ENCODE measurements around the gene CAPSL.
"Not testable (repeated sequence)": the region's sequence is repeated elsewhere in the genome, so short reads cannot be mapped to it uniquely, and the experiment has no call there.

The CAPSL gene

DNA sequence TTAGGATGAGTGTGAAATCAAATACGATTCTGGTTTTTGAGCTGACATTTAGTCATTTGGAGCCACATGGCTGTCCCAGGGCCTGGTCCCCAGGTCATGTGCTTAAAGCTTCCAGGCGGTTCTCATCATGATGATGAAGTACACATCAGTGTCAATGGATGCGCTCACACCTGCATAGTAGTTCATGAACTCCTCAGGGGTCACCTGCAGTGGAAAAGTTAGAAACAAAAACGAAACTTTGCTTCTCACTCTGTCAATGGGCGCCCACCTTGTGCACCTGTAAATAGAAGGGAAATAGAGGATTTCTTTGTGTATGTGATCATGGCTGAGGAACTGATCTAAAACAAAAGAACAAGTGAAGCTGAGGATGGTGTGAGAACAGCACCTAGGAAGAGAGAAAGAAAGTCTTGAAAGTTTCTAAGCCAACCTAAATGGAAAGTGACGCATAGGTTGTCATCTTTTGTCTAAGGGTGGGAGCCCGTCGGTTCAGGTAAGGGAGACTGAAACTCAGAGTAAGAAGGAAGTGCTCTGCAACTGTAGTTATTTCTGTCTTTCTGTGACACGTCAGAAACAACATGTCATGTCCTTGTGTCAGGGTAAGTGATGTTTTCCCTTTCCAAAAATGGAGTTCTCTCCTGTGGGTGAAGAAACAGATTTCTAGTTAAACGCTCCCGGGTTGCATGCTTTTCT, 33.8 kb downstream of the CAPSL start:
- no peak for DNase-seq

DNA sequence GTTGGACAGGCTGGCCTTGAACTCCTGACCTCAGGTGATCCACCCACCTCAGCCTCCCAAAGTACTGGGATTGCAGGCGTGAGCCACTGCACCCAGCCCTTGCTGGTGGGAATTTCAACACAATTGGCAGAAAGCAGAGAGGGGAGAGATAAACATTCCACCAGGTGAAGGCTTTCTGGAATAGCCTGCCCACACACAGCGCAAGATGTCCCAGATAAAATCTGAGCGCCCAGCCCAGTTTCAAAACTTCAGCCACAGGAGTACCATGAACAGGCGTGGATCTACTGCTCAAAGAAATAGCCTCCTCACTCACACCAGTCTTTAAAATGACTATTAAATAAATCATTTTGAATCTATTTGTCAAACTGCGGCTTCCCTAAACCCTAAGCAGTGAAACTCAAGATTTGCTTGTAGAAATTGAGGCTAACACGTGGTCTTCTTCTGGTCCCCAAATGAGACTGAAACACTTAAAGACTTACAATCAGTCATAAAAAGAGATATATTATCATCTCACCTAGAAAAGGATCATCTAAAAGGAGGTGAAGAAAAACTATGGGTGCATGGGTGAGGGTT, 34.7 kb downstream of the CAPSL start:
- no peak for DNase-seq

DNA sequence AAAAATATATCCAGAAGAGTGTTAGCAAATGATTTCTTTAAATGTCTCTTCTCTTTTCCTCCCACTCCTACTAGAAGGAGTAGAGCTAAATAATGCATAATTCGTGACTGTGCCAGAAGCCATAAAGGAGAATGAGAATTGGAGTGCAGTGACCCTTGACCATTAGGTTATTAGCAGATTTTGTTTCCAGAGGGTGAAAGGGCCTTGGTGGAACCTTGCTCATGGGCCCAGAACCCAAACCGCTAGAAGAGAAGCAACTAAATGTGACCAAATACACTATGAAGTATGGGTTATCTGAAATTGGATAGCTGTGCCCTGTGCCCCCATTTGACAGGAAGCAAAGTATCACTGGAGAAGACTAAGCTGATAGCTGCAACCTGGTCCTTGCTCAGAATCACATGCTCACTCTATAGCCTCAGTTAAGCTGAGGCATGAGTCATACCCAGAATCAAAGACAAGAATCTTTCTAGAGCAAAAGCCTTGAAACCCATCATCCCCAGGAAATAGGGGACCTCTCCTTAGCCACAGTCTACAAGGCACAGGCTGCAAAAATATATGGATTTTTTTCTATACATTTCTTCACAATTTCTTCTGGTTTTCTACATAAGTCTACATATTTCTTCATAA, 36.3 kb downstream of the CAPSL start:
- no peak for DNase-seq

DNA sequence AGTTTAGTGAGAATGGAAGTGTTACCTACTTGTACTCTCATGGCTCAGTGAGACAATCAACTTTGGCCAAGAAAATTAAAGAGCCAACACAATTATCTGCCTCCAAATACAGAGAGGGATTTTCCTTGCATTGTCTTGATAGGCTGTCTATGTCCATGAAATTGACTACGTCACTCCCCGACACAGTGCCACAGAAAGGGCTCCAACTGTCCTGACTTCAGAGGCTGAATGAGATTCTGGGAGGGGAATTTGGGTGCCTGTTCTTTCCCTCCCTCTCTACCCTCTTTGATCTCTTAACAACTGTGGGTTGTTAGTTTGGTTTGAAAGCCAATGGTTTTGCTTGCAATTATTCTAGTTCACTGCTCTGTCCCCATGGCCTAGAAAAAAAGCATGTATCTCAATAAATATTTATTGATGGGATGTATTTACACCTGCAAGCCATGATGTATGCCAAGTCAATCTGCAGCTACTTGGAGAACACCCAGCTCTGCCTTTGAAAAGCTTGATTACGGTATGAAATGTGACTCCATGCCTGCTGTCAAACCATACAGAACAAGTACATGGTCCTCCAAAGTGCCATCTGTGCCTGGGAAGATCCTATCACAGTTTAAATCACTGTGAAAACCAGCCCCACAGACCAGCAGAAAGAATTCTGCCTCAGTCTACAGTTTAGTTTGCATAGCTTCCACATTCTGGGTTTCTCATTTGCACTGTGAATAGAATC, 37.3 kb downstream of the CAPSL start:
- no peak for DNase-seq

DNA sequence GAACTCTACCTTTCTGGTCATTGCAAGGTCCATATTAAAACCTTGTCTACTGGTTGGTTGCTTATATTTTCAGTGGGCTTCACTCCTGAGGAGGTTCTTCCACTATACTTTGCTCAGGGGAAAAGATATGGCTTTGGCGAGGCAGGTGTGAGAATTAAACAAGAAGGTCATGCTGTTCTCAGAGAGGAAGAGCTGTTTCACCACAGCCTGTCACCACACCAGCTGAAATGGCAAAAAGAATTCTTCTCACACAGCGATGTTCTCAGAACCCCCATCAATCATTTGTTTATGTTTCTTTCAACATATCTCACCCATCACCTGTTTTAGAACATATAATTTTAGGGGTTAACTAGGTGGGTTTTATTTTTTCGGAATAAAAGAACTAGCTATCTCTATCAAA, 38.6 kb downstream of the CAPSL start:
- DNase-seq: no peak

DNA sequence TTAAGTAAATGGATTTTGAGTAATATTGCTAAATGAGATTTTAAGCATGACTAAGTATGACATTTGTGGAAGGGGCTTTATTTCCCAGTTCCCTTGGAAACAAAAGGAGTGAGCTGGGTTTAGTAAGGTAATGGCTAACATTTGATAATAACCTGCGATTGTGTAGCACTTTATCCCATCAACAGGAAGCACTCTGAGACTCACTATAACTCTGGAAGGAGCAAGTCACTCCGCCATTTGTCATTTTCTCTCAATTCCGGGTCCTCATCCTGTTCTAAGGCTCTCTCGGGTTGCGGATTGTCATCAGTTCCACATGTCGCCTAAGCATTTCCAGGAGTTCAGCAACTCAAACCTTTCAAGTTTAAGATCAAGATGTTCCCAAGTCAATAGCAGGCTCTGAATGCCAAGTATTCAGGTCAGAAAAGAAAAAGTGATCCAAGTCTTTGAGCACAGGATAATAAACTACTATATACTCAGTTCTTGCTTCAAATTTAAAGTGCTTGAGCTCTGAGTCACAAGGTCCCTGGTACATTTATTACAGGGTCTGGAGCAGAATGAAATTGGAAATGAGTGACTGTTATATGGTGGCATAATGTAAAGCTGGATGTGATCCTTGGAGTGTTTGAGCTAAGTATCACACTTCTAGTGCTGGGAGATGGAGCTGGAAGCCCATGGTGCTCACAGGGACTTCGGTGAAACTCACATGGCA, 39.3 kb downstream of the CAPSL start:
- DNase-seq: peak; percentile 58

DNA sequence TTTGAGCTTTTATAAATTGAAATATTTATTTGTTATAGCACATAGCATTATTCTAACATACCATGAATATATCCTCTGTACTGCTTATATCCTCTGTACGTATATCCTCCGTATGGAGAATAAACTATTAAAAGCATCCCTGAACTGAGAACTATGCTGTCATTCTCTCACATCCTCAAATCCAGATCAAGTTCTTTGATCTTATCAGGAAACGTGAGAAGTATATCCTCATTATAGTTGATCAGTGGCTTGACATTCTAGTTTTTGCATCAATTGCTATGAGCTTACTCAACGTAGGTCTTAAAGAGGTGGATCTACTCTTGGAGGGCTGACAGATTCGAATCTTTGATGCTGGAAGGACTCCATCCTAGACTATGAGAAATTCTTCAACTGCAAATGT, 44.3 kb downstream of the CAPSL start:
- no peak for DNase-seq

DNA sequence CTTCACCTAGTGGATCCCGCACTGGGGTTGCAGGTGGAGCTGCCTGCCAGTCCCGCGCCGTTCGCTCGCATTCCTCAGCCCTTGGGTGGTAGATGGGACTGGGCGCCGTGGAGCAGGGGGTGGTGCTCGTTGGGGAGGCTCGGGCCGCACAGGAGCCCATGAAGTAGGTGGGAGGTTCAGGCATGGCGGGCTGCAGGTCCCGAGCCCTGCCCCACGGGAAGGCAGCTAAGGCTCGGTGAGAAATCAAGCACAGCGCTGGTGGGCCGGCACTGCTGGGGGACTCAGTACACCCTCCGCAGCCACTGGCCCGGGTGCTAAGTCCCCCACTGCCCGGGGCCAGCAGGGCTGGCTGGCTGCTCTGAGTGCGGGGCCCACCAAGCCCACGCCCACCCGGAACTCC, 45.6 kb downstream of the CAPSL start:
- DNase-seq: not testable (repeated sequence)

DNA sequence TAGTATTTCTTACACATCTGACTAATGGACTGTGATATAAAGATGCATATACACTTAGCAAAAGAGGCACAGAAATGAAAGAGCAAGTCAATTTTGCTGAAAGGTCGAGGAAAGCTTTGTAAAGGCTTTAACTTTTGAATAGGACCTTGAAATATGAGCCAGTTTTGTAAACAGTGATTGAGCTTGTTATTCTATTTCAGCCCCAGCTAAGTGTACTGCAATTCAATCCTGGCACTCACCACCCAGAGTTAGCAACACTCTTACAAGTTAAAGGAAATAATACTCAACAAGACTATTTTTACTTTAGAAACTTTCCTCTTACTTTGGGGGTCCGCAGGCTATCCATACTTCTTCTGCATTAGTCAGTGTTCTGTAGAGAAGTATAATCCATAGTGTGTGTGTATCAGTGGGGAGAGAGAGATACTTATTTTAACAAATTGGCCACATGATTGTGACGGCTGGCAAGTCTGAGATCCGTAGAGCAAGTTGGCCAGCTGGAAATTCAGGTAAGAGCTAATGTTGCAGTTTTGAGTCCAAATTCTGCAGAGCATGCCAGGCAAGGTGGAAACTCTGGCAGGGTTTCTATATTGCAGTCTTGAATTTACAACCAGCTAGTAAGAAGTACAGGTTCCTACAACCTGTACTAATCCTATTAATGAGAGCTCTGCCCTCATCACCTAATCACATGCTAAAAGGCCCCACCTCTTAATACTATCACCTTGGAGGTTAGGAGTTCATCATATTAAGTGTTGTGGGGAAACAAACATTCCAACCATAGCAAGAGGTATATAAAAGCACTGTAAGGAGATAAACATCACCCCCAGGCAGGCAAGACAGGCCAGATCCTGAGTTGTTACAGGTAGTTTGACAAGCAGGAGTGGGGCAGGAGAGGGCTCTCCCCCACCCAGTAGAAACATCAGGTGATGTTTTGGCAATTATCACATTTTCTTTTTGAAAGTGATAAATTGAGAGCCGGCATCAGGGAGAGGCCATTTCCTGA, 48.1 kb downstream of the CAPSL start:
- DNase-seq: peak; percentile 18

DNA sequence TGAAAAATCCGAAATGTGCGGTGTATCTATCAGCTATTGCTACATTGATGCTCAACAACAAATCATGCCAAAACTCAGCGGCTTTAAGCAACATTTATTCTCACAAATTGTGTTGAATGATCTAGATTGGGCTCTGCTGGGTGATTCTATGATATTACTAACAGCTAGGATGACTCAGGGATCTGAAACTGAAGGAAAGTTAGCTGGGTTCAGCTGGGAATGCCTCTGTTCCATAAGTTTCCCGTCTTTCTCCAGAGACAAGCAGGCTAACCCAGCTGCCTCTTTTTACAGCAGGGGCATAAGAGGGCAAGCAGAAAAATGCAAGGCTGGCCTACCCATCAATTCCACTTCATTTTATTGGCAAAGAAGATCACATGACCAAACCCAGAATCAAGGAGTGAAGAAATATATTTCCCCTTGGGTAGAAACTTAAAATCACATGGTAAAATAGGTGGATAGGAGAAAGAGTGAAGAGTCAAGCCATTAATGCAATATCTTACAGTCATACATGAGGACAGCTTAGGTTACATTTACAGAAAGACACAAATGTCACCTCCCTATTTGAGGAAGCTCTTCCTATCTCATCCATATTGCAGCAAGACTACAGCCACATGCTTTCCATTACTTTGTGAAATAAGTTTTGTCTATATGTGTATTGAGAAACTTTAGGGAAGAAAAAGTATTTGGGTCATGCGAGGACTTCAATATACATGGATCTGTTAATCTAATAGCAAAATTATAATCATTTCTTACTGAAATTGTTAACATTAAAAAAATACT, 50.9 kb downstream of the CAPSL start:
- no peak for DNase-seq

DNA sequence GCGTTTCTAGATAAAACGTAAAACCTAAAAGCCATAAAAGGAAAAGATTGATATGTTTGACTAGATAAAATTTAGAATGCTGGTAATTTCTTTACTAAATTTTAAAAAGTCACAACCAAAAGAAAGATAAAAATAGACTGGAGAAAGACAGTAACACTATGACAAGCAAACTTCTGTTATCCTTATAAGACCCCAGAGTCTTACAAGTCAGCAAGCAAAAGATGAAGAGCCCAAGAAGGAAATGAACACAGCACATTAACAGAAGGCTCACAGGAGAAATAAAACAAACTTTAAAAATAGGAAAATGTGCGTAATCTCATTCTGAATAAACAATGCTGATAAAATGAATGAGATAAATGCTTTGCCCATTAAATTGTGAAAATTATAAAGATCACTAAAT, 52.0 kb downstream of the CAPSL start:
- DNase-seq: no peak

DNA sequence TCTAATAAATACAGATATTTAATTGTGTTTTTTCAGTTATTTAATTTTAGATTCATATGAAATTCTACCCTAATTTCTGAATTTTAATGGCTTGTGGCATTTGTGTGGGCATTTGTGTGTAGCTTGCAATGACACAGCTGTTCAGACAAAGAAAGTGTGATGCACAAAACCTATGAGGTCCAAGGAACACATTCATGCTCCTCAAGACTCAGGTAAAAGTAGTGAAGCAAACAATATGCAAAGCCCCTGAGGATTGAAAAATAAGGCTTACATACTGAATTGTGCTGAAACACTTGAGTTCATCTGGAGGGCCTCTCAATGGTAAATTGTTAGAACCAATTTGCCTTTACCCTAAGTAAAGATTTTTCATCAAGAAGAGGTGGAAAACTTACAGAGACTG, 53.6 kb downstream of the CAPSL start:
- peak; percentile 75 for DNase-seq

DNA sequence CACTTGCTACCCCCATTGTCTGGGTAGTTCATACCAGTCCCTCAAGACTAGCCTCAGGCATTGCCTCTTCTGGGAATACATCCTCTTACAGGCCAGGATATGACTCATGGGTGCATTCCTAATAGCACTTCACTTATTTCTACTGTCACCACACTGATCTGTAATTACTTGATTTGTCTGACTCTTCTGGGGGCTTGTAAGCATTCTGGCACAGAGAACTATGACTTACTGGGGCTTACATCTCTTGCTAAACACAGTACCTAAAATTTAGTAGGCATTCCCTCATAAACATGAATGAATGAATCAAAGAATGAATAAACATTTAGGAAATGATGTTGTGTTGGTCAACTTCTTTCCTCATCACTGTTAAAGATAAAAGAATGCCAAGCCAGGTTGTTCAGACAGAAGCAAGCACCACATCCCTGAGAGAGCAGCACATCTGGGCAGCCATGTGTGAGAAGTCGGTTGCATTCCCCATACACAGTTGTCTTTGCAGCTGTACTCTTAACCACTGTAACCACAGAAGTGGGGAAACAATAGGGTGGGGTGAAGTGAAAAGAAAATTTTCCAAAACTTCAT, 54.1 kb downstream of the CAPSL start:
- peak; percentile 41 for DNase-seq

DNA sequence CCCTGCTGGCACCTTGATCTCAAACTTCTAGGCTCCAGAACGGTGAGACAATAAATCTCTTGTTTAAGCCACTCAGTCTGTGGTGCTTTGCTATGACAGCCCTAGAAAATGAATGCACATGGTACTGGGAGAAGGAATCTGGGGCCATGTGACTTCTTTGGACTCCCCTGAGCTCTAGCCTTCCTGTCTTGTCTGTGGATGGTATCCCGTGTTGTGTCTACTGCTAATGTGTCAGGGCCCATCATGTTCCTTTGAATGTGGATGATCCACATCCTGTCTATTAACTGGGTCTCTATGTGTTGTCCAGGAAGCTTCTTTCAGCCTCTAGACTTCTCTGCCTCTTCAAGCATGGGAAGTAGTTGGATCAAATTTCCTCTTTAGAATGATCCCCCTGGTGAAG, 56.7 kb downstream of the CAPSL start:
- DNase-seq: no peak

DNA sequence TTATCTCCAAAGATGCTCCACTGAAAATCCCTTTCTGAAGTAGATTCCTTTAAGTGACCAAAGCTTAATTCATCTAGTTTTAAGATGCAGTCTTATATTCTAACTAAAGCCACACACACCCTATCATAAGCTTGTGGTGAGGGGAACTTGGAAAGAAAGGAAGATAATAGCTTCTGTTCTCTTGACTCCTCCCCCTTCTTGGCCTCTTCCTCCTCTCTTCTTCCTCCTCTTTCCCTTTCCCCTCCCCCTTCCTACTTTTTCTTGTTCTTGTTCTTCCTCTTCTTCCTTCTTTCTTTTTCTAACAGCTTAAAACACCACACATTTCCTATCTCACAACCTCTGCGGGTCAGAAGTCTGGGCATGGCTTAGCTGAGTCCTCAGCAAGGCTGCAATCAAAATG, 58.3 kb downstream of the CAPSL start:
- DNase-seq: no peak

DNA sequence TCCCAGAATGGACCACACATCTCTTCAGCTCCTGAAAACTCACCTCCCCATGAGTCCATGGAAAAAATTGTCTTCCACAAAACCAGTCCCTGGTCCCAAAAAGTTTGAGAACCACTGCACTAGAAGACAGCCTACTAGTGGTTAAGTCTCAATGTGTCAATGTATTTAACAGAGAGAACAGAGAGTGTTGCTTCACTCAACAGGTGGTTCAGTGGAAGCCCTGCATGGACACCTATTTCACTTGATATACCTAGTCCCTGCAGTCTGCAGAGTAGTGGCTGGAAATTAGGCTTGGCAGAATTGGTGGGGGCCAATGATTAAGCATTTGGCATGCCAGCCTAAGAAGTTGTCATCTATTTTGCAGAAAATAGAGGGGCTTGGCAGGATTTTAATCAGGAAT, 58.8 kb downstream of the CAPSL start:
- DNase-seq: no peak

DNA sequence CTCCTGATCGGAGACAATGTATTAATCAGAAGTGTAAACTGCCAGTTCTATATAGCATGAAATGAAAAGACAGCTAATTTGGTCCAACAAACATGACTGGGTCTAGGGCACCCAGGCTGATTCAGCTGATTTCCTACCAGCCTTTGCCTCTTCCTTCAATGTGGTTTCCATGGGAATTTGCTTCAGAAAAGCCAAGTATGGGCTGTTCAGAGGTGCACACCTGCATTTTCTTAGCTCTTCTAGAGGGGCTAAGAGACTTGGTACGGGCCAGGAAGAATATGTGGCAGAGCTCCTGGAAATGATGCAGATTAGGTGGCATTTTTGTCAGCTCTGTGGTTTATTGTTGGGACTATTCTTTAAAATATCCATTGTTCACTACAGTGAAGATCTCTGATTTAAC, 59.3 kb downstream of the CAPSL start:
- no peak for DNase-seq

DNA sequence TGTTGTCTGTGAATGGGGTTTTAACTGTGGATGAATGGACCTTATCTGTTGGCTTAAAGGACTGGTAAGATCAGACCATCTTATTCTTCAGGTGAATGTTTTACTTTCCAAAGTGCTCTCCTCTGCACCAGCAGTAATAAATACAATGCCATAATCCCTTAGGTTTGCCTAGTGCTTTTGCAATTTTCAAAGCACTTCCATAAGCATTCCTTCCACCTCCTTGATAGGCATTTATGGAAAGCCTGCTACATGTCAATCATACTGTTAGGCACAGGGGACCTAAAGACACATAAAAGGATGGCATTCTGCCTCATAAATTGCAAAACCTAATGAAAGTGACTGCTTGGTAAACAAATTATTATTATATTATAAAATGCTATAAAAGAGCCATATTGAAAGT, 60.3 kb downstream of the CAPSL start:
- DNase-seq: no peak

DNA sequence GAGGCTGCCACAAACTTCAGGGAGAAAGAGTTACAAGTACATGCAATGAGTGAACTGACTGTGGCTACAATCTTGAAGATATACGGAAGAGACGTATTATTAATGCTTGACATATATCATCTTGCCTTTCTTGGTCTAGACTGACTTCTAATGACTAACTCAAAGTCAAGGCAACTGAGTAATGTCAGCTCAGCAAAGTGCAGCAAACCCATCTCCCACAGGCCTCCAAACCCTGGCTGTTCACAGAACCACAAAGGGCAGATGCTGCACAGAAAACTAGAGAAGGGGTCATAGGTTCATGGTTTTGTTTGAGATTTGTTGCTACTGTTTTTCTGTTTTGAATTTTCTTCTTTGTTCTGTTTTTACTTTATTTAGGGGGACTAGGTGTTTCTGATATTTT, 60.8 kb downstream of the CAPSL start:
- no peak for DNase-seq

DNA sequence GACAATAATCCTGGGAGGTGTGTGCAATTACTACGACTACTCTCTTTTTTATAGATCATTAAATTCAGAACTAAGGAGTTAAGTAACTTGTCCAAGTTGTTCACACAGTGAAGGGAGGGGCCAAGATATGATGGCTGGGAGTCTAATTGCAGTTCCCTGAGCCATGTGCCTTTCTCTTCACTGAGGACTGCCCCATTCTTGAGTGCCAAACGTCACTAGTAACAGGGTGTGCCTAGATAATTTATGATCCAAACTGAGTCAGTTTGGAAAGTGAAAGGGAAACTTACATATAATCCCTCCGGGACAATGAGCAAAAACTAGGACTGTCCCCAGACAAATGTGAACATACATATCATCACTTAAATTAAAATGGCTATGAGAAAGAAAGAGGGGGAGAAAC, 61.5 kb downstream of the CAPSL start:
- no peak for DNase-seq

DNA sequence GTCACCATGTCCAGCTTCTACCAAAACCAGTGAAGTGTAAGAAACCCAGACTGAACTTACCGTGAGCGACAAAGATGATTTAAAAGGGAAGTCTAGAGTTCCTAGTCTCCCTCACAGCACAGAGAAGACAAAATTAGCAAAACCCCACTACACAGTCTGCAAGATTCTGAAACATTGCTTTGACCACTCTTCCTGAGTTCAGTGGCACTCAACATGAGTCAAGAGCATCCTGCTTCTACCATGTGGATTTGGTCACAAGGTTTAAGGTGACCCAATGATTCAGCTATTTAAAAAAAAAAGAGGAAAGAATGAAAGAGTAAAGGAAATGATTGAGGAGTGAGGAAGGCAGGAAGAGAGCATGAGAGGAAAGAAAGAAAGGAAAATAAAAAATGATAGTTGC, 62.0 kb downstream of the CAPSL start:
- no peak for DNase-seq

All from DMS79 (cell line).